Stimulated activated CD8-positive, alpha-beta memory T cell treated with anti-CD3 and anti-CD28 coated beads, Interleukin-7, amount 100 ng/mL, for 48 hours (primary cell): ENCODE measurements around the gene TLR5.
A peak's percentile ranks its signal among the peaks of the same experiment; 100 is the strongest.

Source experiments
- DNase-seq, 2 donors: peaks; one replicate each; pipeline ENCODE4 v3.0.0-alpha.2; 2020; ENCODE audit warnings: low read depth in 1 of 2; ENCODE audit errors: extremely low read depth in 1 of 2

The TLR5 gene

GRCh38 chr1:223114871-223115270 lies 28.2 kb downstream of the TLR5 start:
- DNase-seq = no peak

GRCh38 chr1:223110952-223111351 lies 32.1 kb downstream of the TLR5 start:
- DNase-seq = no peak

GRCh38 chr1:223109581-223110026 lies 33.4 kb downstream of the TLR5 start:
- no peak for DNase-seq

GRCh38 chr1:223106856-223107255 lies 36.2 kb downstream of the TLR5 start:
- DNase-seq = no peak

GRCh38 chr1:223105568-223105967 lies 37.5 kb downstream of the TLR5 start:
- DNase-seq = no peak

- DNase-seq = no peak
Measured at GRCh38 chr1:223102797-223103533, 40.1 kb downstream of the TLR5 start.

- DNase-seq = no peak
Measured at GRCh38 chr1:223097713-223098112, 45.3 kb downstream of the TLR5 start.

- DNase-seq = no peak
Measured at GRCh38 chr1:223095870-223096269, 47.2 kb downstream of the TLR5 start.

- no peak for DNase-seq
Measured at GRCh38 chr1:223091896-223092295, 51.2 kb downstream of the TLR5 start.

GRCh38 chr1:223089250-223089649 lies 53.8 kb downstream of the TLR5 start:
- no peak for DNase-seq

- no peak for DNase-seq
Measured at GRCh38 chr1:223088713-223089240, 54.3 kb downstream of the TLR5 start.

- DNase-seq = no peak
Measured at GRCh38 chr1:223087291-223088255, 55.5 kb downstream of the TLR5 start.

- no peak for DNase-seq
Measured at GRCh38 chr1:223084464-223084866, 58.6 kb downstream of the TLR5 start.

GRCh38 chr1:223083831-223084230 lies 59.2 kb downstream of the TLR5 start:
- no peak for DNase-seq

GRCh38 chr1:223082914-223083313 lies 60.1 kb downstream of the TLR5 start:
- no peak for DNase-seq

GRCh38 chr1:223081181-223081994 lies 61.7 kb downstream of the TLR5 start:
- DNase-seq = peak; percentile 48 to 56

- no peak for DNase-seq
Measured at GRCh38 chr1:223079498-223079897, 63.5 kb downstream of the TLR5 start.

- no peak for DNase-seq
Measured at GRCh38 chr1:223077247-223077833, 65.7 kb downstream of the TLR5 start.

- DNase-seq = no peak
Measured at GRCh38 chr1:223076362-223076761, 66.7 kb downstream of the TLR5 start.

- DNase-seq = no peak
Measured at GRCh38 chr1:223075834-223076233, 67.2 kb downstream of the TLR5 start.
